Measurements from ENCODE around the gene CDK9.
"Not testable (repeated sequence)": the region's sequence is repeated elsewhere in the genome, so short reads cannot be mapped to it uniquely, and the experiment has no call there.

CDK9 gene

DNA sequence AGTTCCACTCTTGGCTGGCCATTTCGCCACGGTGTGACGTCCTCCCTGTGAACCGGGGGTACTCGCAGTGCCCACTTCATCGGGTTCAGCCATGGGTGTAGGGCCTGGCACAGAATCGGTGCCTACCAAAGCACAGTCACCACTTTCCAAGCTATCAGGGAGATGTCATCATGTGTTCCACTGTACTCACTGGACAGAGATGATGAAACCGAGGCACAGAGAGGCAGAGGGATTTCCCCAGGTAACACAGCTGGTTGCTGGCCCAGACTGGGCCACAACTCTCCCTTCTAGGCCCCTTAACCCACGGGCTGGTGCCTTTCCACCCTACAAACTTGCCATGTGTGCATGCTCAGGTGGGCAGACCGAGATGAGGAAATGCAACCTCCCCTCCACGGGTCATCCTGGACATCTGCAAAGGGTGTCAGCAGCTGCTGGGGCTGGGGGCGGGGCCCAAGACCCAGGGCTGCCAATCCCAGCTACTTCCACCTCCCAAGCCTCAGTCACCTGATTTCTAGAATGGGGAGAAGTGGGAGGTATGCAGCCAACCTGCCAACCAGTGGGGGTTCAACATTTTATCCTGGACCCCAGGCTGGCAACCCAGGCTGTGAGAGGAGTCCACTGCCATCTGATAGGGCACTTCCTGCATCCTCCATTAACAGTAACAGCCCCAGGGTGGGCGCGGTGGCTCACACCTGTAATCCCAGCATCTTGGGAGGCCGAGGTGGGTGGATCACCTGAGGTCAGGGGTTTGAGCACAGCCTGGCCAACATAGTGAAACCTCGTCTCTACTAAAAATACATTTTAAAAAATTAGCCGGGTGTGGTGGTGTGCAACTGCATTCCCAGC lies 6.5 kb upstream of the CDK9 start:
- H3K4me3 ChIP-seq (ENCODE audit: low read depth, low read length): no peak overlapping the region

DNA sequence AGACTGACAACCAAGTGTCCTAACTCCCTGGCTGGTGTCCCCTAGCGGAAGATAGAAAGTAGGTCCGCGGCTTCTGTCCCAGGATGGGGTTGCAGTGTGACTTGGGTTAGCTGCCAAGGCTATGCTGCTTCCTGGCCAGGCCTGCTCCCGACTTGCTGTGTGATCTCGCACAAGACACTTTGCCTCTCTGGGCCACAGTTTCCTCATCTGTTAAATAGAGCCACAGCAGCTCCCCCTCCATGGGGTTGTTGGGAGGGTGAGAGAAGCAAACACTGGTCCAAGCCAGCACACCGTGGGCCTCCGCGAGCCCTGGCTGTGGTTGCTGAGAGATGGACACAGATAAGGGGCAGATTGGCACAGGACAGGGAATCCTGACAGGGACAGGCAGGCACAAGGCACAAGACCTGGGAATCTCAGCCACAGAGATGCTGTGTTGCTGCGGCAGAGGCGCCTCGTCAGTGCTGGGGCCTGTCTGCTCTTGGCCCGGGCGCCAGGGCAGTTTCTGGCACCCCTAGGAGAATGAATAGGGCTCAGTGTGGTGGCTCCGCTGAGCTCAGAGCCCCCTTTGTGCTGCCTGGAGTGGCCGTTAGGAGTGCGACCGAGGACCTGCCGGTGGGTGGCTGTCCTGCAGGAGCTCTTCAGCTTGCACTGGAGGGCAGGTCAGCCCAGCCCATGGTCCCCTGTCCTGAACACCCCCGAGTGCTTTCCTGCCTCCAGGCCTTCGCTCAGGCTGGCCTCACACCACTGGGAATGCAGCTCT lies 5.5 kb upstream of the CDK9 start:
- no peak overlapping the region for H3K4me3 ChIP-seq (ENCODE audit: low read depth, low read length)

GRCh38 chr9:127780909-127781308 lies 4.9 kb upstream of the CDK9 start:
- H3K4me3 ChIP-seq (ENCODE audit: low read depth, low read length): not testable (repeated sequence)

- no peak overlapping the region for H3K4me3 ChIP-seq (ENCODE audit: low read depth, low read length)
These were observed 4.0 kb upstream of the CDK9 start for GRCh38 chr9:127781806-127782205.

DNA sequence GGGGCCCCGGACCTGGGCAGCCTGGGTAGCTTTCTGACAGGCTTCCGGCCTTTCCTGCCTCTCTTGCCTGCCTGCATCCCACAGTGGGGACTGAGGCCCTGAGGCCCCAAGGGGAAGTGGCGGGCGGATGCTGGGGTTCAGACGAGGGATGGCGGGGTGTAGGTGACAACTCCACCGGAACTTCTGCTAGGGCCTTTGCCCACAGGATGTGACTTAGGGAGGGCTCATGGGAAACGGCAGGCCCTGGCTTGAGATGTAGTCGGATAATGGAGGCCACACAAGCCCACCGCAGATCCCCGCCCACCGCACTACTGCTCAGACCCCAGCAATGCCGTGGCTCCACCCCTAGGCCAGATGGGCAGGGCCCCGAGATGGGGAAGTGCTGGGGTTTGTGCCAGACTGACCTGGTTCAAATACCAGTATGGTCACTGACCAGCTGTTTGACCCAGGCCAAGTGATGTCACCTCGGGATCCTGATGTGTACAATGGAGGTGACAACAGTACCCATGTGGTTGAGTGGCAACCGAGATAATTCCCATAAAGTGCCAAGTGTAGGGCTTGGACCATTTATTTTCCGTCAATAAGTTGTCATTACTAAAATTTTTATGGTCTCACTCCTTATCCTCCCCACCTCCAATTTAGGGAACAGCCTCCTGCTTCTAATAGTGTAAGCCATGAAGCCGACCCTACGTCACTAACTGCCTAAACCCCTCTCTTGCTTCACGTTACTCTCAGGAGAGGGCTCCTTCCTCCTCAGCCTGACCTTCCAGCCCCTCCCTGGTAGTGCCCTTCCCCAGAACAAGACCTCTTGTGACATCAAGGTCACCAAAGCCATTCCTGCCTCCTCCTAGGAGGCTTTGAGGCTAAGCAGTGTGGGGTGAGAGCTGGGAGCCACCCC lies 2.5 kb upstream of the CDK9 start:
- H3K4me3 ChIP-seq (ENCODE audit: low read depth, low read length): no peak overlapping the region

DNA sequence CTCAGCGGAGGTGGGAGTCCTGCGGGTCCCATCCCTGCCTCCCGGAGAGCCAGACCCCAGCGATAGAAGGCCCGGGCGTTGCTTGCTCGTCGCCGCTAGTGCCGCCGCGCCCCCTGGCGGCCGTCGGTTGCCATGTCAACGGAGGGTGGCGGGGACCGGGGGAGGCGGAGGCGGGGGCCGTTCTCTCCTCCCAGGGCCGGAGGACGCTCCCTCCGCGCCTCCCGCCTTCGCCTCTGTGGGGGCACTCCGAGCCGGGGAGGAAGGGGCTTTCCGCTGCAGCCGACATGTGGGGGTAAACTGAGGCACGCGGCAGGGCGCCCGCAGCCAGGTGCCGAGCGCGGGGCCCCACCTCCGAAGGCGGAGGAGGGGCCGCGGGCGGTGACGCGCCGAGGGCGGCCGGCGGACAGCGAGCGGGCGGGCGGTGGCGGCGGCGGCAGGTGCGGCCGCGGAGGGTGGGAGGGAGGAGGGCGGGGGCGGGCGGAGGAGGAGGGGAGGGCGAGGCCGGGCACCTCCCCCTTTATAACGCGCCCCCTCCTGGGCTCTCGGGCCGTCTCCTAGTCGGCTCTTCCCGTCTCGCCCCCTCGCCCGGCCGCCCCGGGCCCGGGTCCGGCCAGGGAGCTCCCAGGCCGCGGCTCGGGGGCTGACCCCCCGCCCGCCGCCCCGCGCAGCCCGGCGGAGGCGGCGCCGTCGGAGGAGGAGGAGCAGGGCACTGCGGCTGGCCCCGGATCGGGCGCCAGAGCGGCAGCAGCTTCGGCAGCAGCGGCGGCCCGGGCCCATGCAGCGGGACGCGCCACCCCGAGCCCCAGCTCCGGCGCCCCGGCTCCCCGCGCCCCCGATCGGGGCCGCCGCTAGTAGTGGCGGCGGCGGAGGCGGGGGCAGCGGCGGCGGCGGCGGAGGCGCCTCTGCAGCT lies 556 bp upstream of the CDK9 start:
- H3K4me3 ChIP-seq (ENCODE audit: low read depth, low read length): peak overlapping the region; percentile 43

DNA sequence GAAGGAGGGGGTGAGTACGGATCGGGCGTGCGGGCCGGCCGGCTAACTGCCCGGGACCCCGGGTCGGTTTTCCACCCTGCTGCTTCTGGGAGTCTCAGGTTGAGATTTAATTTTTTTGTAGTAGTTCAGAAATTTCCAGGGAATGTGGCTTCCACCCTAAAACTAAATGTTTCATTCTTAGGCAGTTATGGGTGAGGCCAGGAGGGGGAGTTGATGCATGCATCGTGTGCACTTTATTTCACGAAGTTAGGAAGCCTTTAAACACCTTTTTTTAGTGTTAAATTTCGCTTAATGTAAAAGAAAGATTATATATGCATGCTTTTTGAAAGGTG lies 905 bp downstream of the CDK9 start:
- H3K4me3 ChIP-seq (ENCODE audit: low read depth, low read length): peak overlapping the region; percentile 83

- H3K4me3 ChIP-seq (ENCODE audit: low read depth, low read length): no peak overlapping the region
These were observed 2.6 kb downstream of the CDK9 start for GRCh38 chr9:127788337-127789011.

GRCh38 chr9:127789179-127789578 lies 3.3 kb downstream of the CDK9 start:
- no peak overlapping the region for H3K4me3 ChIP-seq (ENCODE audit: low read depth, low read length)

GRCh38 chr9:127790094-127790855 lies 4.4 kb downstream of the CDK9 start:
- H3K4me3 ChIP-seq (ENCODE audit: low read depth, low read length): no peak overlapping the region

GRCh38 chr9:127791085-127791484 lies 5.3 kb downstream of the CDK9 start:
- no peak overlapping the region for H3K4me3 ChIP-seq (ENCODE audit: low read depth, low read length)

- no peak overlapping the region for H3K4me3 ChIP-seq (ENCODE audit: low read depth, low read length)
These were observed 6.7 kb downstream of the CDK9 start for GRCh38 chr9:127792417-127793031.

DNA sequence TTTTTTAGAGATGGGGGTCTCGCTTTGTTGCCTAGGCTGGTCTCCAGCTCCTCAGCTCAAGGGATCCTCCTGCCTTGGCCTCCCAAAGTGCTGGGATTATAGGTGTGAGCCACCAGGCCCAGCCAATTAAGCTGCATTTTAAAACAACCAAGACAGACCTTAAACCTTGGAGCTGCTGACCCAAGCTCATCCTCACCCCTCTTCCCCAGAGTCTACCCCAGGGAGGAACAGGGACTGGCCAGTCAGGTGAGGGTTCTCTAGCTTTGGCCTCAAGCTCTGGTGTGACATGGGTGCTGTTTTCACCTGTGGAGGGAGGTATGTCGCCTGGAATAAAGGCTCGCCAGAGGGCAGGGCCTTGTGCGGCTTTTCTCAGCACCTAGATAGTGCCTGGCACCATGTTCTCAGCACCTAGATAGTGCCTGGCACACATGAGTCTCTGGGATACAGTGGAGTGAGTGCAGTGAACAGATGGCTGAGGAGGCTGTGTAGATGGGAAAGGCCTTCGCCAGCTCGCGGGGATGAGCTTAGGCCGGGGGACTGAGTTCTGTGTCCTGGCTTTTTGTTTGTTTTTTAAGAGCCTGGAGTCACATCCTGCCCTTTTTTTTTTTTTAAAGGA lies 7.4 kb downstream of the CDK9 start:
- H3K4me3 ChIP-seq (ENCODE audit: low read depth, low read length): no peak overlapping the region

- no peak overlapping the region for H3K4me3 ChIP-seq (ENCODE audit: low read depth, low read length)
These were observed 8.4 kb downstream of the CDK9 start for GRCh38 chr9:127794001-127794791.

GRCh38 chr9:127796225-127796813 lies 10.5 kb downstream of the CDK9 start:
- no peak overlapping the region for H3K4me3 ChIP-seq (ENCODE audit: low read depth, low read length)

DNA sequence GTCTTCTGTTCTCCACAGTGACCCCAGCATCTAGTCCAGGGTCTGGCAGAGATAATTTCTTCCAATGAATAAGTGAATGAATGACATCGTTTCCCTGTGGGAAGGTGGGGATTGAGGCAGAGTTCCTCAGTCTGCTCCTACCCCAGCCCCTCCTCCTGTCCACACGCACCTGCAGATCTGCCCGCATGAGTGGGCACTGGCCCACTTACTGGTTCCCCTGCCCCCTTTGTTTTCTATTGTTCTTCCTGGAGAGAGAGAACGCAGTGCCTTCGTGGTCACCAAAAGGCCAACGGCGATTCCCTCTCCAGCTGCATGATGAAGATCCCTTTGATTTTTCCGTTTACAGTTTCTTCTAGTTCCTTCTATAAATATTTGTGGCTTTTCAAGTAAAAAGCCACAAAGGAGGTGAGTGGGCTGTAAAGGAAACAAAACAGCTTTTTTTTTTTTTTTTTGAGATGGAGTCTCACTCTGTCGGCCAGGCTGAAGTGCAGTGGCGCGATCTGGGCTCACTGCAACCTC lies 11.1 kb downstream of the CDK9 start:
- no peak overlapping the region for H3K4me3 ChIP-seq (ENCODE audit: low read depth, low read length)
